HG03469 (cell line): ENCODE data around the gene MT1F.

Experiments
- ATAC-seq: cut with Tn5 transposase; IDR thresholded peaks from one replicate; pipeline ENCODE4 v1.9.1; 2021; ENCODE audit warnings: mild to moderate bottlenecking, moderate library complexity, moderate number of reproducible peaks; ENCODE audit not compliant: unreplicated experiment

Gene MT1F

GRCh38 chr16:56625140-56625942, 32.4 kb upstream of the MT1F start, which contains the start of gene MT1E:
Gene MT1E (plus strand): TSS chr16:56625781. CDS start chr16:56625852, 71 bp downstream.
- no peak for ATAC-seq

- no peak for ATAC-seq
Measured at GRCh38 chr16:56625943-56626654, 31.7 kb upstream of the MT1F start.

GRCh38 chr16:56626685-56627084, 31.1 kb upstream of the MT1F start:
- ATAC-seq: no peak

- no peak for ATAC-seq
Measured at GRCh38 chr16:56628486-56629350, 29.0 kb upstream of the MT1F start.

- no peak for ATAC-seq
Measured at GRCh38 chr16:56629531-56629930, 28.2 kb upstream of the MT1F start.

- peak; percentile 78 for ATAC-seq
Measured at GRCh38 chr16:56630134-56630533, 27.6 kb upstream of the MT1F start.

- ATAC-seq: no peak
Measured at GRCh38 chr16:56631197-56631596, 26.6 kb upstream of the MT1F start.

- ATAC-seq: no peak
Measured at GRCh38 chr16:56631832-56632155, 26.0 kb upstream of the MT1F start.

GRCh38 chr16:56632156-56632847, 25.5 kb upstream of the MT1F start, which contains the start of gene MT1M:
Gene MT1M (plus strand): TSS chr16:56632659. CDS start chr16:56632732, 73 bp downstream.
- no peak for ATAC-seq

GRCh38 chr16:56632848-56633365, 24.9 kb upstream of the MT1F start:
- no peak for ATAC-seq

GRCh38 chr16:56633535-56633934, 24.2 kb upstream of the MT1F start:
- ATAC-seq: no peak

GRCh38 chr16:56634715-56635440, 22.9 kb upstream of the MT1F start:
- ATAC-seq: no peak

- ATAC-seq: no peak
Measured at GRCh38 chr16:56635441-56635967, 22.3 kb upstream of the MT1F start.

GRCh38 chr16:56636616-56637413, 20.9 kb upstream of the MT1F start:
- no peak for ATAC-seq

- no peak for ATAC-seq
Measured at GRCh38 chr16:56637814-56638750, 19.7 kb upstream of the MT1F start, which contains the start of gene MT1A. Gene MT1A (plus strand): TSS chr16:56638666. CDS start chr16:56638739, 73 bp downstream.

- no peak for ATAC-seq
Measured at GRCh38 chr16:56639045-56639444, 18.7 kb upstream of the MT1F start.

- no peak for ATAC-seq
Measured at GRCh38 chr16:56640076-56640475, 17.7 kb upstream of the MT1F start.
